ENCODE data around the gene AOPEP. TPM values are rescaled to one million over a fixed set of nuclear protein-coding genes. Genes with fewer than 3 reads are reported as not detected.
A peak's percentile ranks its signal among the peaks of the same experiment; 100 is the strongest.

AOPEP gene
- total RNA-seq, 4 donors from 2014 or later, result 80.7 to 428 (median 126) TPM

GRCh38 chr9:94817291-94818177, 91.0 kb downstream of the AOPEP start:
- H3K27ac ChIP-seq, result peak overlapping the region in 1 of 2 donors; percentile 56
- DNase-seq, result no peak
- H3K36me3 ChIP-seq, result no peaks in the 10 kb centered on the region
- intact Hi-C loops (cut with DNase I; ENCODE audit: low total_unique reads), result loop anchor here (10.0 kb wide), 2 partner anchors 47 to 107 kb away; no protein-coding TSS in a partner anchor
- no peak for TF ChIP-seq POLR2A (IDR thresholded peaks at IDR 0.05)
- no peak overlapping the region for H3K4me3 ChIP-seq
- no peaks in the 10 kb centered on the region for H3K27me3 ChIP-seq
- H3K4me1 ChIP-seq, result no peaks in the 10 kb centered on the region
- H3K9me3 ChIP-seq, result no peaks in the 10 kb centered on the region

- no peak for TF ChIP-seq POLR2A (IDR thresholded peaks at IDR 0.05)
- TF ChIP-seq CTCF (IDR thresholded peaks at IDR 0.05), result no peak
- no peaks in the 10 kb centered on the region for H3K36me3 ChIP-seq
- no peaks in the 10 kb centered on the region for H3K9me3 ChIP-seq
- no peak for DNase-seq
- H3K27me3 ChIP-seq, result no peaks in the 10 kb centered on the region
- no peaks in the 10 kb centered on the region for H3K4me1 ChIP-seq
- intact Hi-C loops (cut with DNase I; ENCODE audit: low total_unique reads), result loop anchor here (10.0 kb wide), 2 partner anchors 47 to 107 kb away; no protein-coding TSS in a partner anchor
- peak overlapping the region in 1 of 2 donors; percentile 56 for H3K27ac ChIP-seq
- no peak overlapping the region for H3K4me3 ChIP-seq
Observed at GRCh38 chr9:94818178-94818541, 91.7 kb downstream of the AOPEP start.

GRCh38 chr9:94819161-94819687, 92.7 kb downstream of the AOPEP start:
- Histone ChIP-seq H3K9me3 (no peaks in the 10 kb centered on the region), H3K27ac (peak overlapping the region; percentile 13 to 56), H3K27me3 (no peaks in the 10 kb centered on the region), H3K4me3 (no peak overlapping the region), H3K36me3 (no peaks in the 10 kb centered on the region), H3K4me1 (no peaks in the 10 kb centered on the region)
- intact Hi-C loops (cut with DNase I; ENCODE audit: low total_unique reads), result loop anchor here (10.0 kb wide), 2 partner anchors 46 to 106 kb away; no protein-coding TSS in a partner anchor
- TF ChIP-seq POLR2A (IDR thresholded peaks at IDR 0.05), result no peak
- TF ChIP-seq CTCF (IDR thresholded peaks at IDR 0.05), result no peak
- DNase-seq, result no peak

- TF ChIP-seq CTCF (IDR thresholded peaks at IDR 0.05) (no peak), POLR2A (IDR thresholded peaks at IDR 0.05) (no peak)
- peak overlapping the region; percentile 81 to 90 for H3K27ac ChIP-seq
- H3K27me3 ChIP-seq, result no peaks in the 10 kb centered on the region
- intact Hi-C loops (cut with DNase I; ENCODE audit: low total_unique reads), result no loop called here
- no peaks in the 10 kb centered on the region for H3K4me1 ChIP-seq
- H3K9me3 ChIP-seq, result no peaks in the 10 kb centered on the region
- no peak overlapping the region for H3K4me3 ChIP-seq
- no peaks in the 10 kb centered on the region for H3K36me3 ChIP-seq
- DNase-seq, result no peak
Observed at GRCh38 chr9:94821098-94821887, 94.8 kb downstream of the AOPEP start.

- Histone ChIP-seq H3K27ac (peak overlapping the region; percentile 81 to 90), H3K9me3 (no peaks in the 10 kb centered on the region), H3K4me1 (no peaks in the 10 kb centered on the region), H3K36me3 (no peaks in the 10 kb centered on the region), H3K27me3 (no peaks in the 10 kb centered on the region), H3K4me3 (no peak overlapping the region)
- peak in 1 of 4 experiments; percentile 17 for TF ChIP-seq CTCF (IDR thresholded peaks at IDR 0.05)
- no peak for TF ChIP-seq POLR2A (IDR thresholded peaks at IDR 0.05)
- intact Hi-C loops (cut with DNase I; ENCODE audit: low total_unique reads), result no loop called here
- DNase-seq, result no peak
Observed at GRCh38 chr9:94822273-94822672, 95.8 kb downstream of the AOPEP start.

All from uterus (tissue), 4 donors.